SK-N-SH (cell line): ENCODE results near the gene GJE1. TPM values are rescaled to one million over a fixed set of nuclear protein-coding genes. Genes with fewer than 3 reads are reported as not detected.

Source experiments
- CTCF ChIA-PET: fragments of 300-600, 350-600 bp; formaldehyde crosslinking; extraction: SDS; loops from one replicate; lab custom pipeline; 2021; lab: Yijun Ruan, JAX
- POLR2A ChIA-PET: fragments of 350-600 bp; sonication (Branson Sonifier 250); formaldehyde crosslinking; extraction: SDS; loops from one replicate; lab custom pipeline; 2020; ENCODE audit warnings: antibody characterized with exemption, inconsistent platforms; lab: Yijun Ruan, JAX
- DNase-seq: peaks from one replicate; pipeline ENCODE4 v3.0.0; 2012
- H2AFZ ChIP-seq: fragments of 200-600 bp; sonication (generic); 2 replicates; pipeline ENCODE4 v1.8.1; 2016; ENCODE audit warnings: antibody characterized with exemption, mild to moderate bottlenecking, low read depth
- H3F3A ChIP-seq: fragments of 200-600 bp; sonication (generic); replicated peaks from 2 replicates; pipeline ENCODE3; 2016; ENCODE audit warnings: antibody characterized with exemption, mild to moderate bottlenecking; ENCODE audit not compliant: insufficient read depth
- H3K27ac ChIP-seq, 2 experiments: fragments of 200-500 bp in 1 of 2; fragments of 200-600 bp in 1 of 2; sonication (Bioruptor generic) in 1 of 2; sonication (generic), shearing (Covaris generic) in 1 of 2; 2 replicates each; pipeline versions ENCODE4 v1.5.1 to v1.6.1; 2014 to 2016; ENCODE audit warnings: low read depth in 2 of 2, inconsistent platforms in 1 of 2, low read length in 1 of 2, mild to moderate bottlenecking in 1 of 2, mixed read lengths in 1 of 2
- H3K27me3 ChIP-seq: fragments of 200-600 bp; sonication (generic), shearing (Covaris generic); 2 replicates; pipeline ENCODE4 v1.6.1; 2016; ENCODE audit warnings: mixed run types; ENCODE audit not compliant: insufficient read depth
- H3K36me3 ChIP-seq, 2 experiments: fragments of 200-500 bp in 1 of 2; fragments of 200-600 bp in 1 of 2; sonication (Bioruptor generic) in 1 of 2; sonication (generic) in 1 of 2; replicated peaks in 1 of 2; 2 replicates each; pipeline versions ENCODE3 to v1.5.1; 2014 to 2016; ENCODE audit warnings: low read length in 1 of 2, mild to moderate bottlenecking in 1 of 2; ENCODE audit not compliant: insufficient read depth in 2 of 2, control insufficient read depth in 1 of 2
- H3K4me1 ChIP-seq, 2 experiments: fragments of 200-500 bp in 1 of 2; fragments of 200-600 bp in 1 of 2; sonication (Bioruptor generic) in 1 of 2; sonication (generic), shearing (Covaris generic) in 1 of 2; 2 replicates each; pipeline versions ENCODE4 v1.5.1 to v1.6.1; 2014 to 2016; ENCODE audit warnings: low read depth in 1 of 2, low read length in 1 of 2, mixed run types in 1 of 2; ENCODE audit not compliant: insufficient read depth in 2 of 2, control insufficient read depth in 1 of 2
- H3K4me2 ChIP-seq: fragments of 200-600 bp; sonication (generic), shearing (Covaris generic); 2 replicates; pipeline ENCODE4 v1.6.1; 2017; ENCODE audit warnings: mixed run types
- H3K4me3 ChIP-seq, 2 experiments: fragments of 200-500 bp in 1 of 2; fragments of 200-600 bp in 1 of 2; sonication (Bioruptor generic) in 1 of 2; sonication (generic), shearing (Covaris generic) in 1 of 2; 2 replicates each; pipeline versions ENCODE4 v1.5.1 to v1.8.1; 2014 to 2016; ENCODE audit warnings: low read depth in 2 of 2, inconsistent platforms in 1 of 2, low read length in 1 of 2, mild to moderate bottlenecking in 1 of 2, mixed read lengths in 1 of 2, moderate library complexity in 1 of 2
- H3K79me2 ChIP-seq: fragments of 200-600 bp; sonication (generic); 2 replicates; pipeline ENCODE4 v1.8.1; 2017; ENCODE audit warnings: mild to moderate bottlenecking; ENCODE audit not compliant: insufficient read depth
- H3K9ac ChIP-seq: fragments of 200-600 bp; sonication (generic); 2 replicates; pipeline ENCODE4 v1.6.1; 2017; ENCODE audit warnings: mixed run types
- H3K9me2 ChIP-seq: fragments of 200-600 bp; sonication (generic); 2 replicates; pipeline ENCODE4 v1.6.1; 2017; ENCODE audit warnings: mixed run types
- H3K9me3 ChIP-seq: fragments of 200-600 bp; sonication (generic); 2 replicates; pipeline ENCODE4 v1.6.1; 2017; ENCODE audit warnings: mixed run types, mild to moderate bottlenecking, moderate library complexity
- H4K20me1 ChIP-seq: fragments of 200-600 bp; sonication (generic); 2 replicates; pipeline ENCODE4 v1.6.1; 2017; ENCODE audit warnings: mild to moderate bottlenecking, mixed run types; ENCODE audit not compliant: insufficient read depth
- EZH2phosphoT487 ChIP-seq: fragments of 200-600 bp; sonication (generic); IDR thresholded peaks from 2 replicates; pipeline ENCODE4 v1.6.1; 2017; ENCODE audit warnings: low read depth, mixed run types, mild to moderate bottlenecking, antibody characterized with exemption, moderate library complexity, borderline replicate concordance
- FOXJ3 ChIP-seq: sonication (generic); formaldehyde crosslinking; IDR thresholded peaks from 2 replicates; pipeline ENCODE4 v1.5.1; 2020; ENCODE audit warnings: mild to moderate bottlenecking, missing genetic modification reagents
- FOXM1 ChIP-seq: IDR thresholded peaks from 2 replicates; pipeline ENCODE4 v1.4.0; 2012; ENCODE audit warnings: low read depth, mild to moderate bottlenecking
- GABPA ChIP-seq: IDR thresholded peaks from 2 replicates; pipeline ENCODE4 v1.4.0; 2012; ENCODE audit warnings: low read depth, mild to moderate bottlenecking
- JUND ChIP-seq: IDR thresholded peaks from 2 replicates; pipeline ENCODE4 v1.4.0; 2012
- MEF2A ChIP-seq: IDR thresholded peaks from 2 replicates; pipeline ENCODE4 v1.4.0; 2012; ENCODE audit warnings: low read depth, borderline replicate concordance
- MXI1 ChIP-seq: IDR thresholded peaks from 2 replicates; pipeline ENCODE4 v1.6.1; 2012; ENCODE audit warnings: mild to moderate bottlenecking, low read depth, low read length, improper control_type of control experiment
- NFIC ChIP-seq: IDR thresholded peaks from 2 replicates; pipeline ENCODE4 v1.4.0; 2012; ENCODE audit warnings: borderline replicate concordance
- NRF1 ChIP-seq: IDR thresholded peaks from 2 replicates; pipeline ENCODE4 v1.6.1; 2012; ENCODE audit warnings: low read depth, mild to moderate bottlenecking, low read length
- PBX3 ChIP-seq: IDR thresholded peaks from 2 replicates; pipeline ENCODE4; 2012
- RAD21 ChIP-seq: IDR thresholded peaks from 2 replicates; pipeline ENCODE4 v1.6.1; 2012; ENCODE audit warnings: mild to moderate bottlenecking, low read length
- RFX5 ChIP-seq: IDR thresholded peaks from 2 replicates; pipeline ENCODE4 v1.6.1; 2012; ENCODE audit warnings: mild to moderate bottlenecking, improper control_type of control experiment, low read length
- RXRA ChIP-seq: IDR thresholded peaks from 2 replicates; pipeline ENCODE4 v1.4.0; 2012; ENCODE audit warnings: low read depth, mild to moderate bottlenecking, borderline replicate concordance
- SMC3 ChIP-seq: IDR thresholded peaks from 2 replicates; pipeline ENCODE4 v1.6.1; 2012; ENCODE audit warnings: low read depth, low read length, improper control_type of control experiment
- TAF1 ChIP-seq: IDR thresholded peaks from 2 replicates; pipeline ENCODE4 v1.6.1; 2012; ENCODE audit warnings: low read depth, mild to moderate bottlenecking, low read length, moderate library complexity, borderline replicate concordance
- TEAD4 ChIP-seq: IDR thresholded peaks from 2 replicates; pipeline ENCODE4 v1.4.0; 2012; ENCODE audit warnings: mild to moderate bottlenecking, borderline replicate concordance; ENCODE audit not compliant: insufficient read depth
- USF1 ChIP-seq: IDR thresholded peaks from 2 replicates; pipeline ENCODE4 v1.4.0; 2012; ENCODE audit warnings: low read depth, borderline replicate concordance
- WGBS: methylation state at CpG from one replicate; pipeline ENCODE4 v1.1.6; 2017; ENCODE audit warnings: low lambda C conversion rate; 5-methylcytosine and 5-hydroxymethylcytosine counted together
- polyA plus RNA-seq, 3 experiments: library from polyadenylated mRNA; depleted of rRNA; stranded (reverse); fragments of >200 nt; gene quantifications; 2 replicates each; pipeline ENCODE4 v1.2.3, GENCODE V29; 2012
- TF ChIP-seq, protein P1 (sequence below): fragments of 150-350 bp; IDR thresholded peaks from 2 replicates; pipeline ENCODE4 v1.6.1; 2016; ENCODE audit warnings: mild to moderate bottlenecking, low read depth, low read length
- TF ChIP-seq, protein P2 (sequence below): fragments of 200-600 bp; sonication (generic); IDR thresholded peaks from 2 replicates; pipeline ENCODE4 v1.6.1; 2017; ENCODE audit warnings: antibody characterized with exemption, mild to moderate bottlenecking, moderate library complexity
- TF ChIP-seq, protein P3 (sequence below): IDR thresholded peaks from 2 replicates; pipeline ENCODE4 v1.4.0; 2012; ENCODE audit warnings: low read depth, borderline replicate concordance

Gene GJE1
- polyA plus RNA-seq, 1 of the 3 experiments (the other 2 are of a cell fraction): not detected

GRCh38 chr6:142162780-142163179, 30.1 kb downstream of the GJE1 start (continued):
- TF ChIP-seq, protein P1, sequence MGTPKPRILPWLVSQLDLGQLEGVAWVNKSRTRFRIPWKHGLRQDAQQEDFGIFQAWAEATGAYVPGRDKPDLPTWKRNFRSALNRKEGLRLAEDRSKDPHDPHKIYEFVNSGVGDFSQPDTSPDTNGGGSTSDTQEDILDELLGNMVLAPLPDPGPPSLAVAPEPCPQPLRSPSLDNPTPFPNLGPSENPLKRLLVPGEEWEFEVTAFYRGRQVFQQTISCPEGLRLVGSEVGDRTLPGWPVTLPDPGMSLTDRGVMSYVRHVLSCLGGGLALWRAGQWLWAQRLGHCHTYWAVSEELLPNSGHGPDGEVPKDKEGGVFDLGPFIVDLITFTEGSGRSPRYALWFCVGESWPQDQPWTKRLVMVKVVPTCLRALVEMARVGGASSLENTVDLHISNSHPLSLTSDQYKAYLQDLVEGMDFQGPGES: no peak

DNA sequence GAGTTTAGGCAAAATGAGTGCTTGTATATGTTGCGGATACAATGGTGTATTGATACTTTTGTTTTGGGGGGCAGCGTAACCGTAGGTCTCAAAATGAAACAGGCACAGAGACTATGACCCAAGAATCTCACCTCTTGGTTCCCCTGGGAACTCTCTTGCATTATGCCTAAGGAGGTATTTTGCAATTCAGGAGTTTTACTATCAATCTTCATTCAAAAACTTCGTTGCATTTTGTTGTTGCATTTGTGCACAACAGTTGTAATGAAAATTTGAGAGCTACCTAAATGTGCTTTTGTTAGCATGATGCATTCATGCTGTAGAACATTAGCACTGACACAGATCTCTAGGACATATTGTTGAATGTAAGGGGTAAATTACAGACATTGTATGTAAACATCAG, 32.5 kb downstream of the GJE1 start:
- TF ChIP-seq PBX3 (no peak), RAD21 (no peak), GABPA (no peak), SMC3 (no peak), USF1 (no peak), RFX5 (no peak), EZH2phosphoT487 (no peak), NFIC (no peak), FOXM1 (no peak), TAF1 (no peak), FOXJ3 (CRISPR knock-in tag) (no peak)
- TF ChIP-seq, all 33 proteins: peak for 0
- H3K9ac ChIP-seq: no peak overlapping the region
- H3K9me2 ChIP-seq: no peaks in the 10 kb centered on the region
- H3K79me2 ChIP-seq: peaks cover 84% of the 10 kb centered on the region
- POLR2A ChIA-PET: no interaction called here
- H3K4me1 ChIP-seq: no peaks in the 10 kb centered on the region; a peak in 2 of 4 replicates
- H3K27me3 ChIP-seq: no peaks in the 10 kb centered on the region
- H3K4me2 ChIP-seq: no peak overlapping the region
- no peak overlapping the region for H2AFZ ChIP-seq
- 84% methylated on average over 4 of the region's 4 CpGs for WGBS
- H3F3A ChIP-seq: peaks cover 10% of the 10 kb centered on the region
- 0 out of 2 replicates have a peak, but pooled peaks cover 15% of the 10 kb centered on the region for H4K20me1 ChIP-seq
- H3K9me3 ChIP-seq: no peaks in the 10 kb centered on the region
- no peak overlapping the region for H3K4me3 ChIP-seq
- no peak overlapping the region; a peak in 1 of 4 replicates for H3K27ac ChIP-seq
- DNase-seq: no peak
- CTCF ChIA-PET: interaction anchor here (1.1 to 2.8 kb wide), 3 partner anchors 9 to 42 kb away, joined by 3 to 18 read pairs (median 4); no protein-coding TSS in a partner anchor
- peaks cover 31 to 47% of the 10 kb centered on the region in 2 experiments for H3K36me3 ChIP-seq

DNA sequence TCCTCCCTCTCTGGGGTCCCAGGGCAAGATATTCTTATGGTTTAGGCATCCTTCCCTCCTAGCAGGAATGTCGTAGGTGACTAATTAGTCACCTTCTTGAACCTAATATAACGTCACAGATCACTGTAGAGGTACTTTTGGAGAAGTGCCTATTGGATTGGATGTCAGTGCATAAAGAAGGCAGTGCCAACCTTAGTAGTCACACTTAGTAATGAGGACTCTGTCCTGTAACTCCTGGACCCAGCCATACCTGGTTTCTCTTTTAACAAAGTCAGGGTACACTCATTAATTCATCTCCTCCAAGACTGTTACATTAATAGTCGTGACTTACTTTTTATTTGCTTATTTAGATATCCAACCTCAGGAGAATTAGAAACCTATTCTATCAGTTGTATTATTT, 34.3 kb downstream of the GJE1 start:
- Histone ChIP-seq H3K27ac (no peak overlapping the region), H3K4me3 (no peak overlapping the region), H3K27me3 (no peaks in the 10 kb centered on the region), H2AFZ (no peak overlapping the region), H3K9me3 (no peaks in the 10 kb centered on the region), H3K4me1 (no peaks in the 10 kb centered on the region; a peak in 1 of 4 replicates), H3K9ac (no peak overlapping the region), H3K79me2 (peaks cover 74% of the 10 kb centered on the region), H3K36me3 (peaks cover 40 to 57% of the 10 kb centered on the region in 2 experiments), H4K20me1 (0 out of 2 replicates have a peak, but pooled peaks cover 13% of the 10 kb centered on the region), H3F3A (peaks cover 14% of the 10 kb centered on the region), H3K4me2 (no peak overlapping the region), H3K9me2 (no peaks in the 10 kb centered on the region)
- no peak for DNase-seq
- WGBS: 81% methylated on average over 3 of the region's 3 CpGs
- CTCF ChIA-PET: interaction anchor here (0.8 kb wide), 1 partner anchor 11 kb away, joined by 4 read pairs; no protein-coding TSS in a partner anchor
- POLR2A ChIA-PET: no interaction called here
- TF ChIP-seq, protein P2, sequence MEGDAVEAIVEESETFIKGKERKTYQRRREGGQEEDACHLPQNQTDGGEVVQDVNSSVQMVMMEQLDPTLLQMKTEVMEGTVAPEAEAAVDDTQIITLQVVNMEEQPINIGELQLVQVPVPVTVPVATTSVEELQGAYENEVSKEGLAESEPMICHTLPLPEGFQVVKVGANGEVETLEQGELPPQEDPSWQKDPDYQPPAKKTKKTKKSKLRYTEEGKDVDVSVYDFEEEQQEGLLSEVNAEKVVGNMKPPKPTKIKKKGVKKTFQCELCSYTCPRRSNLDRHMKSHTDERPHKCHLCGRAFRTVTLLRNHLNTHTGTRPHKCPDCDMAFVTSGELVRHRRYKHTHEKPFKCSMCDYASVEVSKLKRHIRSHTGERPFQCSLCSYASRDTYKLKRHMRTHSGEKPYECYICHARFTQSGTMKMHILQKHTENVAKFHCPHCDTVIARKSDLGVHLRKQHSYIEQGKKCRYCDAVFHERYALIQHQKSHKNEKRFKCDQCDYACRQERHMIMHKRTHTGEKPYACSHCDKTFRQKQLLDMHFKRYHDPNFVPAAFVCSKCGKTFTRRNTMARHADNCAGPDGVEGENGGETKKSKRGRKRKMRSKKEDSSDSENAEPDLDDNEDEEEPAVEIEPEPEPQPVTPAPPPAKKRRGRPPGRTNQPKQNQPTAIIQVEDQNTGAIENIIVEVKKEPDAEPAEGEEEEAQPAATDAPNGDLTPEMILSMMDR: no peak
- TF ChIP-seq FOXM1 (no peak), MEF2A (no peak), MXI1 (no peak), JUND (no peak), NRF1 (no peak), TAF1 (no peak), TEAD4 (no peak), RXRA (no peak)
- TF ChIP-seq, protein P3, sequence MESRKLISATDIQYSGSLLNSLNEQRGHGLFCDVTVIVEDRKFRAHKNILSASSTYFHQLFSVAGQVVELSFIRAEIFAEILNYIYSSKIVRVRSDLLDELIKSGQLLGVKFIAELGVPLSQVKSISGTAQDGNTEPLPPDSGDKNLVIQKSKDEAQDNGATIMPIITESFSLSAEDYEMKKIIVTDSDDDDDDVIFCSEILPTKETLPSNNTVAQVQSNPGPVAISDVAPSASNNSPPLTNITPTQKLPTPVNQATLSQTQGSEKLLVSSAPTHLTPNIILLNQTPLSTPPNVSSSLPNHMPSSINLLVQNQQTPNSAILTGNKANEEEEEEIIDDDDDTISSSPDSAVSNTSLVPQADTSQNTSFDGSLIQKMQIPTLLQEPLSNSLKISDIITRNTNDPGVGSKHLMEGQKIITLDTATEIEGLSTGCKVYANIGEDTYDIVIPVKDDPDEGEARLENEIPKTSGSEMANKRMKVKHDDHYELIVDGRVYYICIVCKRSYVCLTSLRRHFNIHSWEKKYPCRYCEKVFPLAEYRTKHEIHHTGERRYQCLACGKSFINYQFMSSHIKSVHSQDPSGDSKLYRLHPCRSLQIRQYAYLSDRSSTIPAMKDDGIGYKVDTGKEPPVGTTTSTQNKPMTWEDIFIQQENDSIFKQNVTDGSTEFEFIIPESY: no peak
